Measurements from ENCODE around the gene AUTS2.

The AUTS2 gene

GRCh38 chr7:69599955-69600709 lies 1.9 kb downstream of the AUTS2 start:
- DNase-seq (ENCODE audit: low read depth), result no peak

DNA sequence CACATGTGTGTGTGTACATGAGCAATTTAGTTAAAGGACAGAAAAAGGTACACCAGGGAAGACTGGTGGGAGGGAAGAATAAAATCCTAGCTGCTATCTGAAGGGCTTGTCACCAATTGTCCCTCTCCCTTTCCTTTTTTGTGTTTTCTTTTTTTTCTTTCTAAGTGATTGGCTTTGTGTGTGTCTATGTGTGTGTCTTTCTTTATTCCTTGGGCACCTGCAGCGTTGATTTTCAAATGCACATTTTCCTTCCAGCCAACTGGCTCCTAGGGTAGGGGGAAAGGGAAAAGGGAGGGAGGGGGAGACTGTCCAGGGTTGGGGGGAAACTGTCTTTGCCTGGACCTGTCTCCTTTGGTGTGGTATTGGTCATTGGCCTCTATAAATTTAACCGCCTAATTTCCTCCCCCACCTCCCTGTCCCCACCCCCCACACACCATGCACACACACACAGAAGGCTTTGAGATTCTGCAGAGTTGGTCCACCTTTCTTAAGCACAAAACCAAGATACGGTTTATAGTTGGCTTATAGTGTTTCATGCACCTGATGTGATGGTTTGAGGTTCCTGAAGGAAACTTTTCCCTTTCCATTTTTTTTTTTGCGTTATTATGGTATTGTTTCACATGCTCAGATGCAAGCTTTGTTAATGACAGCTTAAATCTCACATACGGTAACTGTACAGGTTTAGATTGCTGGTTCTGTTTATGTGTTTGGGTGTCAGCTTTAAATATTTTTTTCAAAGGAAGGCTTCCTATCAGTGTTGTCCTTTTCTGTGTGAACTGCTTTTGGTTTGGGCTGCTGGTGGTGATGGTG lies 2.6 kb downstream of the AUTS2 start:
- DNase-seq (ENCODE audit: low read depth), result no peak

- no peak for DNase-seq (ENCODE audit: low read depth)
Observed at GRCh38 chr7:69602522-69602921, 4.2 kb downstream of the AUTS2 start.

- no peak for DNase-seq (ENCODE audit: low read depth)
Observed at GRCh38 chr7:69603351-69603750, 5.1 kb downstream of the AUTS2 start.

DNA sequence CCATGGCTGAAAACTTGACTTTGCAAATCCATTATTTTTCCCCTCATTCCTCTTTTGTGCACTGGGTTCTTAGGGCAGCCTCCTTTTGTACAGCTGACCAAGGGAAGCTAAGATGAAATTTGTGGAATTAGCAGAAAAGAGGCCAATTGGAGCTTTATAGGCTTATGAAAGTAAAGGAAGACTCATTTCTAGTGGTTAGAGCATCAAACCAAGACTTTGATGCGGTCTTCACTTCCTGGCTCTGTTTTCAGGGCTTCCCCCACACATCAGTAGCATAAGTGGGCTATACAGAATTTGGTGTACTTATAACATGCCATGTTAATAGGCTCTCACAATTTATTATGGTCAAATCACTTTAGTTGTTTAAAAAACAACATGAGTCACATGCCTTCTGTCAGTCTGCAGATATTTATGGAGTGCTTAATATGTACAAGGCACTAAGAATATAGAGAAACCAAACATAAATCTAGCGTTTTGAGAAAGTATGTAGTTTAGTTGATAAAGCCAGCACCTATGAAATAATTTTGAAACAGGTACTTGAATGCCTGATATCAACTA lies 5.7 kb downstream of the AUTS2 start:
- DNase-seq (ENCODE audit: low read depth), result no peak

- no peak for DNase-seq (ENCODE audit: low read depth)
Observed at GRCh38 chr7:69605070-69605469, 6.8 kb downstream of the AUTS2 start.

- no peak for DNase-seq (ENCODE audit: low read depth)
Observed at GRCh38 chr7:69605546-69605945, 7.3 kb downstream of the AUTS2 start.

DNA sequence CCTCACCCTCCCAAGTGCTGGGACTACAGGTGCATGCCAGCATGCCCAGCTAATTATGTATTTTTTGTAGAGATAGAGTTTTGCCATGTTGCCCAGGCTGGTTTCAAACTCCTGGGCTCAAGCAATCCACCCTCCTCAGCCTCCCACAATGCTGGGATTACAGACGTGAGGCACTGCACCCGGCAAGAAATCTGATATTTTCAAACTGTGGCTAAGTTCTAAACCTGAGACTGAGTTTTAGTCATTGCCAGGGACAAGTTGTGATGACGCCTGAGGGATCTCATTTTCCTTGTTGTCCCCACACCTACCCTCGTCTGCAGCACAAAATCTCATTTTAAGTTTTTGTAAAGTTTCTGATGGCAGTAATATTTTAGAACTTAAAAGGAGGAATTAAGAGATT lies 9.8 kb downstream of the AUTS2 start:
- no peak for DNase-seq (ENCODE audit: low read depth)

DNA sequence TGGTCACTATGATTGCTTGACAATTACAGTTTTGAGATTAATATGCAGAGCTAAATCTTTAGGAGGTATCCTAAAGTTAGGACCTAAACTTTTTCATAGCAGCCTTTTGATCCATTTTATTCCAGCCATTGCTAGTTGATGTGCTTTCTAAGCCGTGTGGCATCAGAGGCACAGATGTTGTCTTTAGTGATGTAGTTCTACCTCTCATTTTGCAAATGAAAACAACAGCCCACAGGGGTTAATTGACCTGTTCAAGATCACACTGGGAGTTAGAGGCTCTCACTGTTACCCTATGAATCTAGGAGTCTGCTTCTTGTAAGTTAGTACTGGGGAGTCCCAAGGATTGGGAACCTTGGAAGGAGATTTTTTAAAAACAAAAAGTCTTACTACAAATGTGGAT lies 10.6 kb downstream of the AUTS2 start:
- DNase-seq (ENCODE audit: low read depth), result no peak

DNA sequence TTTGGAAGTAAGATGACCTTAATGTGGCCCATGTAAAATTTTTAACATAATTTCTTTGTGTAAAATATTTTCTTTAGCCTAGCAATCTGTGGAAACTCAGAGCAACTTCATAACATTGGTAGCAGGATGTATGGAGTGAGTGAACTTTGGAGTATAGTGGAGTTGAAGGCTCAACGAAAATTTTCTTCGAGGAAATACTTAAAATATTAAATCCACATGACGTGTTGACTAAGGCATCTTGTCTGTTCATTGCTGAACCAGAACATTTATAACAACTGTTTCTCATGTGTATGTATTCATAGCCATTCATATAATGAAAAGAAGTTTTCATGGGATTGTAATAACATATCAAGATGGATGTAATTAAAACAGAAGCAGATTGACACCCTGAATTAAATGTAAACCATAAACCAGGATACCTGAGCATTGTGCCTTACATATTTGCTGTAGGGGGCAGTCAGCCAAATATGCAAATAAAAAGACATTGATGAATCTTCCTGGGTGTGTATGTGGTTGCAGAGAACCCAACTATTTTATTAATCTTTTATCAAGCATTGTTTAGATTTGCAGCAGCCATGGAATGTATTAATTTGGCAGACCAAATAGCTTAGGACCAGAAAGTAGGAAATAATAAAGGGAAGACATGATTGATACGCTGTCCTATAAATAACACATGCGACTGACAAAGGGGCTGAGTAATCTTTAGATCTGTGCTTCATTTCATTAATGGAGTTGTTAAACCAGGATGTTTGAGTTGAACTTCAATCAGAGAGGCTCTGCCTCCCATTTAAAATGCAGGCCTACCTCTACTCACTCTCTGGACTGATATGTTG lies 11.5 kb downstream of the AUTS2 start:
- DNase-seq (ENCODE audit: low read depth), result no peak

DNA sequence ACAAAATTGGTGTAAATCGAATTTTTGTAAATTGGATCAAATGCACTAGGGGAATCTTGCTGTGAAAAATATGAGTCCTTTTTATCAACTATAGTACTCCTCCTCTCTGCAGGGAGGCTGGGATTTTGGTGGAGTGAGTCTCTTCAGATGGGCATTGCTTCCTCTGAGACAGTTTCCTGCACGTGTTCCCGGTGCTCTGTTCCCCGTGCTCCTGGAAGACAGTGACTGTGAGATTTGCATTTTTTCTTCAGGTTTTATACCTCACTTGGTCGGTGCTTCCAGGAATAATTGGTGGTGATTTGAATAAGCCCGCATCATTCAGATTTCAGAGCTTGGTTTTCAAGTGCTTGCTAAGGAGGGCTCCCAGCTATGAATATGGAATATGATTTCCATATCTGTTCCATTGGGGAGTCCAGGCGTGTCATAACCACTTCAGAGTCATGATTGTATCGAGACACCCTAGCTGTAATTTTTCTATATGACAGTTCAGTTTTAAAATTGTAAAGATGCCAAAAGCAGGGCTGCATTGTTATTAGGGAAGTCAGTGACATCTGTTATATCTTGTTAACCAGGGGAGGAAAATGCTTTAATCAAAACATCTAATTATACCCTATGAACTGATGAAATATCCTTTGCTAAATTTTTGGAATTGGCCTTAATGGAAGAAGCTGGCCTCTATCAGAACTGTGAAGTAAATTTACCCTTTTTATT lies 12.3 kb downstream of the AUTS2 start:
- no peak for DNase-seq (ENCODE audit: low read depth)

- DNase-seq (ENCODE audit: low read depth), result no peak
Observed at GRCh38 chr7:69612981-69613380, 14.7 kb downstream of the AUTS2 start.

DNA sequence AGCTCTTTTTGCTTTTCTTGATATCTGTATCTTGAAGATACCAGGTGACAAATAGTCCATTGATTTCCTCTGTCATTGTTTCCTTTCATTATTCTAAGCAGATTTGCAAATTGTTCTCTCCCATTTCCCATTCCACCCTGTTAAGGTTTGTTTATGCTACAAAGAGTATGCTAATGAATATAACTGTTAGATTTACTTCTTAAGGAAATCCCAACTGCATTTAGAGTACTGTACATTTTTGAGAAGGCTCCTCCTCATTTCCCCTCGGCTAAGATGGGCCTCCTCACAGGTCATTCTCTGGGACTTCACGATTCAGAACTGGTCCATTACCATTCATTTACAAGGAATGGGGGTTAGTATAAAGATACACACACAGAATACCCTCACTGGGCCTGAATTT lies 15.6 kb downstream of the AUTS2 start:
- DNase-seq (ENCODE audit: low read depth), result no peak

DNA sequence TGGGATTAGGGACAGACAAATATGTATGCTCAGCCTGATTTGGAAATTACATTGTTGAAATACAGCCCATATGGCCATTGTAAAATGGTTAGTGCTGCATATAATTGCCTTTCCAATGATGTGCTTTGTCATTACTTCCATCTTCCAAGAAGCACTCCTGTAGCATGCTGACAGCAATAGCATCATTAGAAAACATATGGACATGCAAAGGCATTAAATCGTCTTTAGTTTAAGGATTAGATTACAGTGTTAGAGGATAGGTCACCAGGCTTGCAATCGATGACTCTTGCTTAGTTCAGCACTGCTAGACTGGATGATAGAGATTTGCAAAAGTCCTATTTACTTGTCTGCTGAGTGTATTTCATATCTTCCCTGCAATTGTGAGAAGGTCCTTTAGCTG lies 17.4 kb downstream of the AUTS2 start:
- no peak for DNase-seq (ENCODE audit: low read depth)

GRCh38 chr7:69617364-69617763 lies 19.1 kb downstream of the AUTS2 start:
- DNase-seq (ENCODE audit: low read depth), result no peak

- no peak for DNase-seq (ENCODE audit: low read depth)
Observed at GRCh38 chr7:69619054-69619453, 20.8 kb downstream of the AUTS2 start.

DNA sequence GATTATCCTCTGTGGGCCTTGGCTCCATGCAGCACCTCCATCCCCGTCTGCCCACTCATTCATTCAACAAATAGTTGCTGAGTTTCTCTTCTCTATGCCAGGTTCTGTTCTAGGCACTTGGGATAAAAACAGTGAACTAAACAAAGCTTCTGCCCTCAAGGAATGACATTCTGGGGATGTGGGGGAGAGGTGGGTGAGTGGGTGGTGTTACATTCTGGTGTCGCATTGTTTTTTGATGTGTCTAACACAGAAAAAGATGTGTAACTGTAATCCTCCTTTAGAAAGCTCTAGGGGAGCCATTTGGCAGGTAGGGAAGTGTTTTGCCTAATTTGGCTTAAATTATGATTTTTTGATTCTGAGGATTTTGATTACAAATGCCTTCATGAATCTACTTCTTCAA lies 21.4 kb downstream of the AUTS2 start:
- DNase-seq (ENCODE audit: low read depth), result no peak

GRCh38 chr7:69620063-69620462 lies 21.8 kb downstream of the AUTS2 start:
- no peak for DNase-seq (ENCODE audit: low read depth)

DNA sequence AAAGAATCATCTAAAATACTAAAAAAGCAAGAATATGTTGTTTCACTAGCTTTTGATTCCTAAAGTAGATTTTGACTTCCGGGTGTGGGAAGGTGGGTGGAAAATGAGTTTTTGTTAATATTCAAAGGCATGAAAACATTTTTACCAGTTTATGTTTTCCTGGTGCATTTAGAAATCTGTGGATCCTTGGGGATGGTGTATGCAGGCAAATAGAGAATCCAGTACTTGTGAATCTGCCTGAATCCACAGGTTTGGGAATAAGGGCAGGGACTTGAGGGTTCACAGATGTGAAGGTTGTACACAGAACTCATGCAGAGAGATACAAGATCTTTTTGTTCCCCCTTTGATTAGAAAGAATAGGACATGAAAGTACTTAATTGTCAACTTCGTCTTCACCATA lies 22.4 kb downstream of the AUTS2 start:
- no peak for DNase-seq (ENCODE audit: low read depth)

GRCh38 chr7:69622014-69622835 lies 23.9 kb downstream of the AUTS2 start:
- DNase-seq (ENCODE audit: low read depth), result no peak

GRCh38 chr7:69622960-69623359 lies 24.7 kb downstream of the AUTS2 start:
- no peak for DNase-seq (ENCODE audit: low read depth)

All from ELR (cell line).